Spleen (tissue), 7 donors: ENCODE data around the gene MACROD2.
"Not testable (repeated sequence)": the region's sequence is repeated elsewhere in the genome, so short reads cannot be mapped to it uniquely, and the experiment has no call there.

Source experiments
- CTCF ChIP-seq, 11 experiments: fragments of 200-600 bp in 7 of 11; fragments of 450-650 bp in 4 of 11; sonication (generic) in 4 of 11; IDR thresholded peaks in 8 of 11; conservative IDR thresholded peaks in 3 of 11; 1 replicate in 7 of 11; 2 replicates in 4 of 11; pipeline versions ENCODE4 v1.4.0 to v1.8.0; 2016 to 2021; ENCODE audit warnings: antibody characterized with exemption in 11 of 11, inconsistent platforms in 4 of 11, mild to moderate bottlenecking in 1 of 11
- POLR2A ChIP-seq, 3 donors: fragments of 450-650 bp; IDR thresholded peaks; one replicate each; pipeline ENCODE4 v1.5.1; 2017; ENCODE audit warnings: antibody characterized with exemption in 3 of 3, mild to moderate bottlenecking in 1 of 3
- POLR2AphosphoS5 ChIP-seq, 3 donors: sonication (generic); formaldehyde crosslinking; IDR thresholded peaks; one replicate each; pipeline ENCODE4 v1.5.1; 2017; ENCODE audit warnings: antibody characterized with exemption in 3 of 3
- donor health status: DM: no; HTN: no; CAD: no; lungs with moderate emphysema.
- donor health status: DM: no; HTN: no; CAD: no.
- donor health status: DM: no; HTN: no; CAD: no.

- not testable (repeated sequence) for TF ChIP-seq CTCF (IDR thresholded peaks at IDR 0.05 in 8 of 11, conservative IDR thresholded peaks at IDR 0.05 in 3 of 11); POLR2A (IDR thresholded peaks at IDR 0.05); POLR2AphosphoS5 (IDR thresholded peaks at IDR 0.05)
Measured at GRCh38 chr20:16012934-16013333, 2017.6 kb downstream of the MACROD2 start.
